OCI-LY1 (cell line): ENCODE results near the gene TOX2.

Source experiments
- EZH2 ChIP-seq: fragments of 200-600 bp; sonication (generic), shearing (Covaris generic); IDR thresholded peaks from 2 replicates; pipeline ENCODE4 v1.8.0; 2017; ENCODE audit warnings: borderline replicate concordance, mixed run types, mild to moderate bottlenecking, antibody characterized with exemption, low read length, moderate library complexity, mixed read lengths
- TF ChIP-seq, protein P1 (sequence below): fragments of 200-600 bp; sonication (generic), shearing (Covaris generic); IDR thresholded peaks from 2 replicates; pipeline ENCODE4 v1.5.1; 2017; ENCODE audit warnings: mild to moderate bottlenecking, antibody characterized with exemption, low read length, moderate library complexity, mixed read lengths

DNA sequence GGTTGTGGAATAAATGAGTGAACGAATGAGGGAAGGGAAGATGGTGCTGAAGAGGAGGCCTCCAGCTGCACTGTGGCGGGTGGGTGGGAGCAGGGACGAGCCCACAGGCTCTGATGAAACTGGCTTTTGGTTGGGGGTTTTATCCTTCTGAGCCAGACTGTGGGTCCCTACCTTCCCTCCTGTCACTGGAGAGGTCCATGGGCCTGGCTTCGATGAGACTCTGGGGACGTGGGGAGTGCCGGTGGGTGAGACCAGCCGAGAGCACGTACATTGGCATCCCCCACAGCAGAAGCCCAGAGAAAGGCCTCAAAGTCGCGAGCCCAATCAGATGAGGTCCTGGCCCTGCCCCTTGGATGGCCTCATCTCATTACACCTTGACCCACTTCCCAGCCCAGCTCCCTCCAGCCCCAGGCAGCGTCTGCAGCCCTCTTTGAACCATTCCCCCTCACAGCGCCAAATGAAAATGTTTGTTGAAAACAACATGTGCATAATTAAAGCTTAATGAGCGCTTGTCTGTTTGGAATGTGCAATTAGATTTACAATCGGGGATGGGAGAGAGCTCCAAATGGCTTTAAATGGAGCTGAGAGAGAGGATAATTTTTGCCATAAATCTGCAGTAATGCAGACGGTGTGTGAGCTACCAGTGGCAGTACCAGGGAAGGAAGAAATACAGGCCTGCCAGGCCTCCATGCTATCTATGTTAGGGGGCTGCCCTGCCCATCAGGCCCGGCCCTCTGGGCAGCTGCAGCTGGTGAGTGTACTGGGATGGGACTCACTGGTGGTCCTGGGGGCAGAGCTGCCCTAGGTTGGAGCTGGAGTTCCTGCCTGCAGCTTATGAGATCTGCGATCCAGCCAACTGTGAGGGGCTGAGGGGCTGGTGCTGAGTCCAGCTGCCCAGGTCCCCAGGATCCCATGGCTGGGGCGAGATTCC lies 47.2 kb downstream of the TOX2 start:
- TF ChIP-seq, protein P1, sequence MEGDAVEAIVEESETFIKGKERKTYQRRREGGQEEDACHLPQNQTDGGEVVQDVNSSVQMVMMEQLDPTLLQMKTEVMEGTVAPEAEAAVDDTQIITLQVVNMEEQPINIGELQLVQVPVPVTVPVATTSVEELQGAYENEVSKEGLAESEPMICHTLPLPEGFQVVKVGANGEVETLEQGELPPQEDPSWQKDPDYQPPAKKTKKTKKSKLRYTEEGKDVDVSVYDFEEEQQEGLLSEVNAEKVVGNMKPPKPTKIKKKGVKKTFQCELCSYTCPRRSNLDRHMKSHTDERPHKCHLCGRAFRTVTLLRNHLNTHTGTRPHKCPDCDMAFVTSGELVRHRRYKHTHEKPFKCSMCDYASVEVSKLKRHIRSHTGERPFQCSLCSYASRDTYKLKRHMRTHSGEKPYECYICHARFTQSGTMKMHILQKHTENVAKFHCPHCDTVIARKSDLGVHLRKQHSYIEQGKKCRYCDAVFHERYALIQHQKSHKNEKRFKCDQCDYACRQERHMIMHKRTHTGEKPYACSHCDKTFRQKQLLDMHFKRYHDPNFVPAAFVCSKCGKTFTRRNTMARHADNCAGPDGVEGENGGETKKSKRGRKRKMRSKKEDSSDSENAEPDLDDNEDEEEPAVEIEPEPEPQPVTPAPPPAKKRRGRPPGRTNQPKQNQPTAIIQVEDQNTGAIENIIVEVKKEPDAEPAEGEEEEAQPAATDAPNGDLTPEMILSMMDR = no peak
- TF ChIP-seq EZH2 = no peak
